HG03378 (cell line): ENCODE measurements around the gene CCL4.
A peak's percentile ranks its signal among the peaks of the same experiment; 100 is the strongest.
"Not testable (repeated sequence)": the region's sequence is repeated elsewhere in the genome, so short reads cannot be mapped to it uniquely, and the experiment has no call there.

Experiments
- ATAC-seq: cut with Tn5 transposase; IDR thresholded peaks from one replicate; pipeline ENCODE4 v1.9.1; 2021; ENCODE audit warnings: mild to moderate bottlenecking, moderate library complexity; ENCODE audit not compliant: unreplicated experiment

CCL4 gene

GRCh38 chr17:36103401-36103975, at the start of gene CCL4:
Gene CCL4, plus strand, starts transcription at chr17:36103827. Its CDS starts 79 bp downstream, at chr17:36103906.
- ATAC-seq, result peak; percentile 78

- no peak for ATAC-seq
Measured at GRCh38 chr17:36055171-36055570, 48.5 kb upstream of the CCL4 start.

- no peak for ATAC-seq
Measured at GRCh38 chr17:36055921-36056520, 47.6 kb upstream of the CCL4 start.

GRCh38 chr17:36057911-36058310, 45.7 kb upstream of the CCL4 start:
- no peak for ATAC-seq

GRCh38 chr17:36059406-36059805, 44.2 kb upstream of the CCL4 start:
- no peak for ATAC-seq

DNA sequence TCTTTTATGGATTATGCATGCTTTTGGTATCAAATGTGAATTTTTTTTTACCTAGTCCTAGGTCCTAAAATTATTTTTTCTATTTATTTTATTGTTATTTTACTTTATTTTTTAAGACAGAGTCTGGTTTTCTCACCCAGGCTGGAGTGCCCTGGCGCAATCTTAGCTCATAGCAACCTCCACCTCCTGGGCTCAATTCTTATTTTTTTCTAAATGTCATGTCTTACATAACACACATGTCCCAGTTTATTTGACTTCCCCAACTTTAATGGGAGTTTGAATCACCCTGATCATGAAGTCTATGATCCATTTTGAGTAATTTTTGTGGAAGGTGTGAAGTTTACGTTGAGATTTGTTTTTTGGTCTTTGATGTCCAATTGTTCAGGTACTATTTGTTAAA, 42.8 kb upstream of the CCL4 start:
- no peak for ATAC-seq

- no peak for ATAC-seq
Measured at GRCh38 chr17:36063786-36064541, 39.7 kb upstream of the CCL4 start, which contains the start of gene CCL18. Gene CCL18, plus strand, starts transcription at chr17:36064272. Its CDS starts 71 bp downstream, at chr17:36064343.

- no peak for ATAC-seq
Measured at GRCh38 chr17:36066365-36066985, 37.2 kb upstream of the CCL4 start.

DNA sequence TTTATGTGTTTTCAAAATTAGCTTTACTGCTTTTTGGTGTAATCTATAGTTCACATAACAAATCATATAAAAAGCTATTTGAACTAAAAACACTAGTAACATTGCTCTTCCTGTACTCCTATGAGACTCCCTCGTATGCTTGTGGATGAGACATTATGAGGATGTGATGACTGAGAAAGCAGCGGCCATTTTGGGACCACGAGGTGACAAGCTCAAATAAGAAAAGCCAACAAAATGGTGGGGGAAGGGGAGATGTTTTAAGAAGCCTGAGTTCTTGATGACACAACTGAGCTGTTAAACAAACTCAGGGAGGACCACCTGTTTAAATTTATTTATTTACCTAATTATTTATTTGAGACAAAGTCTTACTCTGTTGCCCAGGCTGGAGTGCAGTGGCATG, 35.1 kb upstream of the CCL4 start:
- no peak for ATAC-seq

- ATAC-seq, result no peak
Measured at GRCh38 chr17:36069136-36069535, 34.5 kb upstream of the CCL4 start.

DNA sequence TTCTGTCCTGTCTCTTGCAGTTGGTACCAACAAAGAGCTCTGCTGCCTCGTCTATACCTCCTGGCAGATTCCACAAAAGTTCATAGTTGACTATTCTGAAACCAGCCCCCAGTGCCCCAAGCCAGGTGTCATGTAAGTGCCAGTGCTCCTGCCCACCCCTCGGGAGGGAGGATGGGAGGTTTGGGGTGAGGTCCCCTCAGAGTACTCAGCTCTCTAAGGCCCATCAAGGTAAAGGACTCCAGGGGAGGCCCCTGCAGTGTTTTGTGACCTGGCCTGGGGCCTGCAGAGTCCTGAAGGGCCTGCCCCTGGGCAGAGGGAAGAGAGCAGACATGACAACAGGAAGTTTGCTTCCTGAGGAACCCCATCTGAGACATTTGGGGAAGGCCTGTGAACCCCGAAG, 33.2 kb upstream of the CCL4 start:
- no peak for ATAC-seq

DNA sequence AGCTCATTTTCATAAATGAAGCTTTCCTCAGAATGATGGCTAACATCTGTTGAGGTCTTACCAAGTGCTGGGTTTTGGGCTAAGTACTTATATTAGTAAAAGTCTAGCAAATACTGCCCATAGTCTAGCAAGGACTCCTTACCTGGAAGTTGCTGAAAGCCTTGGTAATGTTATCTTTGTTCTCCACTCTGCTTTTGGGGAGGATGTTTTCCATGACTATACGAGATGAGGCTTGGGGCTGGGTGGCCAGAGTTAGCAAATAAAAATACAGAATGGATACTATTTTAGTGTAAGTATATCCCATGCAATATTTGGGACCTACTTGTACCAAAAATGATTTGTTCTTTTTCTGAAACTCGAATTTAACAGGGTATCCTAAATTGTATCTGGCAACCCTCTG, 31.9 kb upstream of the CCL4 start:
- no peak for ATAC-seq

GRCh38 chr17:36072431-36073121, 31.1 kb upstream of the CCL4 start:
- no peak for ATAC-seq

DNA sequence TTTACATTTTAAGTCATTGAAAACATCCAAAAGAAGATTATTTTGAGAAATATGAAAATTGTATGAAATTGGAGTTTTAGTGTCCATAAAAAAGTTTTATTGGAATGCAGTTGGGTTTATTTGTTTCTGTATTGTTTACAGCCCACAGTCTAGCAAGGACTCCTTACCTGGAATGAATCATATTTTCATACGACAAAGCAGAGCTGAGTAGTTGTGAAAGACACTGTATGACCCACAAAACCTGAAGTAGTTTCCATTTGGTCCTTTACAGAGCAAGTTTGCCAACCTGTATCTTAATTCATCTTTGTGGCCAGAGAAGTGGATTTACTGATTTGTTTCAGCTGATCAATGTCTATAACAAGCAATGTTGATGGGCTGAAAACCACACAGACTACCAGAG, 29.3 kb upstream of the CCL4 start:
- ATAC-seq, result no peak

DNA sequence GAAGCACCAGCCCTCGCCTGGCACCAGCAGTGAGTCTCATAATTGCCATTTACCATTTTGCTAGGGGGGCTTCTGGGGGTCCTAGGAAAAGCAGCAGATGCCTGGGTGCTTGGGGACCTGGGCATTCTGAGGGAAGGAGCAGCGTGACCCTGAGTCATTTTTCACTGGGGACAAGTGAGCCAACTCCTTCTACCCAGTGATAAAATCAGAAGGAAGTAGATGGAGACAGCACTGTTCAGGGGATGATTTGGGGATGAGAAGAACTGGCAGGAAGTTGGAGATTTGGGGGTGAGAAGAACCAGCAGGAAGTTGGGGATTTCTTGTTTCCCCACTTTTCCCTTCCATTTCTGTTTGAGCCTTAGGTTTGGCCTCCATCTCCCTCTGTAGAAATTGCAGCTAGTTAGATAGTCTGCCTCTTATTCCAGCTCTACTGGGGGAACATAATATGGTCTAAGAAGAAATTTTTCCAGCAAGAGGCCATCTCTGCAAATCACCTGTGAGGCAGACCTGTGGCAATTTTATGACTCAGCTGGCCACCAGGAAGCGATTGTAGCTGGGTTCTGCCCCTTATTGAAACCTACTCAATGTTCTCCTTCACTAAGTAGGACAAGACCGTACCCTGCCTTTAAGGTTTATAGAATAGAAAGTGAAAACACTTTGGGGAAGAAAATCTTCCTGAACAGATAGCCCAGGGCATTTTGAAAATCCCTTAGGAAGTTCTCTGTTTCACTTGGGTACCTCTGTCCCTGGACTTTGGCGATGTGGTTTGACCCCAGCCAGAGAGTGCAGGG, 21.8 kb upstream of the CCL4 start:
- peak; percentile 25 for ATAC-seq

- ATAC-seq, result peak; percentile 42
Measured at GRCh38 chr17:36082482-36083120, 21.0 kb upstream of the CCL4 start.

GRCh38 chr17:36083691-36084090, 19.9 kb upstream of the CCL4 start:
- ATAC-seq, result not testable (repeated sequence)

- ATAC-seq, result no peak
Measured at GRCh38 chr17:36085765-36086164, 17.9 kb upstream of the CCL4 start.

DNA sequence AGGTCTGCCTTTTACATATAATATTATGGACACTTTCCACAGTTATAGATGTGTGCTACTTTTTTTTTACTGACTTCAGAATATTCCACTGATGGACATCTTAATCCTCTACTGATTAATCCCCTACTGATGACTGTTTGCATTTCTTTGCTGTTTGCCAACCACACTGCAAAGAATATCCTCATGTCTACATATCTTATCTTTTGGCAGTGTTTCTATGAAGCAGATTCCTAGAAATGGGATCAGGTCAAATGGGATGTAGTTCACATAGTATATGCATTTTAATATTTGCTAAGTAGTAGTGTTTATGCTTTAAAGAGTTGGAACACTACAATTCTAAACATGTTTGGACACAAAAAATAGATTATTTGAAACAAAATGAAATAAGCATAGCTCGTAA, 16.8 kb upstream of the CCL4 start:
- ATAC-seq, result no peak

- ATAC-seq, result not testable (repeated sequence)
Measured at GRCh38 chr17:36087471-36087870, 16.2 kb upstream of the CCL4 start.
